Heart left ventricle (tissue), 16 donors: ENCODE measurements around the gene LOXL4. TPM values are rescaled to one million over a fixed set of nuclear protein-coding genes. Genes with fewer than 3 reads are reported as not detected.

Experiments used
- ATAC-seq, 4 donors: fragments of 200-7000 bp; cut with Tn5 transposase; one replicate each; pipeline ENCODE4 v1.9.1; 2020 to 2022; ENCODE audit warnings: moderate library complexity in 4 of 4, mild to moderate bottlenecking in 3 of 4, moderate number of reproducible peaks in 1 of 4
- DNase-seq, 5 donors: peaks; one replicate each; pipeline ENCODE4 v3.0.0-alpha.2; 2020
- H3K27ac ChIP-seq, 12 donors: fragments of 200-600 bp; sonication (generic) in 4 of 12; one replicate each; pipeline versions ENCODE4 v1.5.0 to v1.8.0; 2016 to 2022; ENCODE audit warnings: mild to moderate bottlenecking in 2 of 12
- H3K27me3 ChIP-seq, 9 donors: fragments of 200-600 bp; sonication (generic) in 2 of 9; one replicate each; pipeline versions ENCODE4 v1.5.1 to v1.8.0; 2016 to 2022; ENCODE audit warnings: mild to moderate bottlenecking in 3 of 9
- H3K36me3 ChIP-seq, 9 donors: fragments of 200-600 bp; sonication (generic) in 2 of 9; one replicate each; pipeline versions ENCODE4 v1.5.0 to v1.8.0; 2018 to 2022; ENCODE audit warnings: mild to moderate bottlenecking in 2 of 9
- H3K4me1 ChIP-seq, 12 donors: fragments of 200-600 bp; sonication (generic) in 4 of 12; one replicate each; pipeline versions ENCODE4 v1.5.0 to v1.8.0; 2016 to 2022; ENCODE audit warnings: mild to moderate bottlenecking in 3 of 12
- H3K4me3 ChIP-seq, 12 donors: fragments of 200-600 bp; sonication (generic) in 4 of 12; one replicate each; pipeline versions ENCODE4 v1.5.0 to v1.8.0; 2017 to 2022; ENCODE audit warnings: mild to moderate bottlenecking in 9 of 12, moderate library complexity in 4 of 12
- H3K9me3 ChIP-seq, 12 donors: fragments of 200-600 bp; sonication (generic) in 4 of 12; one replicate each; pipeline versions ENCODE4 v1.5.0 to v1.8.0; 2016 to 2022; ENCODE audit warnings: mild to moderate bottlenecking in 1 of 12
- POLR2A ChIP-seq, 2 donors: fragments of 450-650 bp; IDR thresholded peaks; one replicate each; pipeline ENCODE4 v1.6.1; 2017; ENCODE audit warnings: antibody characterized with exemption in 2 of 2, mild to moderate bottlenecking in 2 of 2, moderate library complexity in 2 of 2
- WGBS, 4 donors: extraction: QIAGEN DNeasy Blood & Tissue Kit in 2 of 4; methylation state at CpG; one replicate each; pipeline versions ENCODE4 v1.1.5 to v1.1.7; 2013 to 2018; 5-methylcytosine and 5-hydroxymethylcytosine counted together
- intact Hi-C, 10 donors: fragments of 100-400 bp; cut with DNase I; formaldehyde crosslinking; loops; one replicate each; pipeline versions ENCODE4 v1.11.1 to v1.14.2; 2022
- polyA plus RNA-seq, 2 donors: library from polyadenylated mRNA; stranded (reverse); fragments of 200-250 nt; gene quantifications; one replicate each; pipeline ENCODE4 v1.2.3, GENCODE V29; 2013
- total RNA-seq, 9 donors: library from RNA; depleted of rRNA in 2 of 9; stranded (reverse); fragments of >200 nt in 2 of 9; fragmentation: NEBNext Ultra II Directional in 3 of 9; extraction: Animal tissue kit (Norgen Biotek cat#: 25700) in 3 of 9; gene quantifications; one replicate each; pipeline versions ENCODE4 v1.1.0 to v1.2.4, GENCODE V29; 2016 to 2023
- TF ChIP-seq, protein P1 (sequence below), 12 donors: fragments of 200-600 bp; sonication (generic) in 4 of 12; IDR thresholded peaks; one replicate each; pipeline versions ENCODE4 v1.5.0 to v1.8.0; 2018 to 2022; ENCODE audit warnings: antibody characterized with exemption in 12 of 12, mild to moderate bottlenecking in 5 of 12
- donor health status: ischemic (EF 13 %, LVEDD 7.1; RV severe dilation, severe dysfunction).
- donor health status: healthy with polysubstance abuse.
- donor health status: DM: no; HTN: yes; CAD: no.
- donor health status: DM: no; HTN: no; CAD: no.
- donor health status: ischemic (EF 25% LVEDD 6.9; RV normal size, moderate dysfunction).
- donor health status: ischemic (EF 25% LVEDD 5.7; RV mildly dilated, moderate dysfunction).
- donor health status: healthy.
- donor health status: DM: yes; HTN: yes; CAD: no.
- donor health status: ischemic (EF 35%, LVEDD 5.7; RV mildly dilated, moderate dysfunction).
- donor health status: nonischemic (EF 11% LVEDD 7.7; RV severe dilation, severe dysfunction).
- donor health status: DM: yes; HTN: yes; CAD: no.
- donor health status: PGD.
- donor health status: ischemic (EF 29% LVEDD 5.4; RV normal size, mild dysfunction).
- donor health status: nonischemic (EF 23%, LVEDD 6.1; RV moderate dilation, normal function).

Gene LOXL4
- total and polyA plus RNA-seq, 11 donors, result 0.88 to 68.8 (median 1.7) TPM

DNA sequence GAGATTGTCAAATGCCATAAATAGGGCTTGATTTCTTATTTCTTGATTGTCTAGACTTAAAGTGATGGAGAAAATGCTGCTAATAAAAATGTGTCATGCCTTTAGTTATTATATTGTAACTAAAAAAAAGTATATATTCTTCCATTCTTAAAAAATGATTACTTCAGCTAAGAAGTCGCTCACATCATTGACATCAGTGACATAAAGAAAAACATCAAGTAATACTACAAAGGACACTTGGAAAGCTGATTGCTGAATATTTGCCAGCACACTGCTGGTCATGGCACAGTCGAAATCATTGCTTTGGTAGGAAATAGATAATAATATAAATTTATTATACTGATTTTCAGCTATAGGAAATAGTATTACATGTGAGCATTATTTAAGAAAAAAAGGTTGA, 62.6 kb downstream of the LOXL4 start:
- TF ChIP-seq, protein P1, sequence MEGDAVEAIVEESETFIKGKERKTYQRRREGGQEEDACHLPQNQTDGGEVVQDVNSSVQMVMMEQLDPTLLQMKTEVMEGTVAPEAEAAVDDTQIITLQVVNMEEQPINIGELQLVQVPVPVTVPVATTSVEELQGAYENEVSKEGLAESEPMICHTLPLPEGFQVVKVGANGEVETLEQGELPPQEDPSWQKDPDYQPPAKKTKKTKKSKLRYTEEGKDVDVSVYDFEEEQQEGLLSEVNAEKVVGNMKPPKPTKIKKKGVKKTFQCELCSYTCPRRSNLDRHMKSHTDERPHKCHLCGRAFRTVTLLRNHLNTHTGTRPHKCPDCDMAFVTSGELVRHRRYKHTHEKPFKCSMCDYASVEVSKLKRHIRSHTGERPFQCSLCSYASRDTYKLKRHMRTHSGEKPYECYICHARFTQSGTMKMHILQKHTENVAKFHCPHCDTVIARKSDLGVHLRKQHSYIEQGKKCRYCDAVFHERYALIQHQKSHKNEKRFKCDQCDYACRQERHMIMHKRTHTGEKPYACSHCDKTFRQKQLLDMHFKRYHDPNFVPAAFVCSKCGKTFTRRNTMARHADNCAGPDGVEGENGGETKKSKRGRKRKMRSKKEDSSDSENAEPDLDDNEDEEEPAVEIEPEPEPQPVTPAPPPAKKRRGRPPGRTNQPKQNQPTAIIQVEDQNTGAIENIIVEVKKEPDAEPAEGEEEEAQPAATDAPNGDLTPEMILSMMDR (IDR thresholded peaks at IDR 0.05), result no peak
- no peak for TF ChIP-seq POLR2A (IDR thresholded peaks at IDR 0.05)
- Histone ChIP-seq H3K4me1 (no peaks in the 10 kb centered on the region), H3K27me3 (no peaks in the 10 kb centered on the region), H3K9me3 (no peaks in the 10 kb centered on the region), H3K27ac (no peak overlapping the region), H3K36me3 (peaks cover 0 to 27% (median 19%) of the 10 kb centered on the region in 9 donors), H3K4me3 (no peak overlapping the region)
- no peak for DNase-seq
- intact Hi-C loops, result no loop called here
- 89 to 95% (median 94%) methylated on average over 2 of the region's 2 CpGs for WGBS, 4 donors
- ATAC-seq, result no peak

DNA sequence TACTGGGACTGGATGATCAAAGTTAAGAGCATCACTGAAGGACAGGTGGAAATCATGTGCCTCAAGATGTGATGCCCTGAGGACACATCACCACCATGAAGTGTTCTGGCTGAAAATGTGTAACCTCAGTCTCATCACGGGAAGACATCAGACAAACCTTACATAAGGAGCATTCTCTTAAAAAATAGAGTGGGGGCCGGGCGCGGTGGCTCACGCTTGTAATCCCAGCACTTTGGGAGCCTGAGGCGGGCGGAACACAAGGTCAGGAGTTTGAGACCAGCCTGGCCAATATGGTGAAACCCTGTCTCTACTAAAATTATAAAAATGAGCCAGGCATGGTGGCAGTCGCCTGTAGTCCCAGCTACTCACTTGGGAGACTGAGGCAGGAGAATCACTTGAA, 65.6 kb downstream of the LOXL4 start:
- Histone ChIP-seq H3K9me3 (no peaks in the 10 kb centered on the region), H3K4me3 (no peak overlapping the region), H3K4me1 (peaks cover 0 to 10% (median 0%) of the 10 kb centered on the region in 12 donors), H3K36me3 (no peaks in the 10 kb centered on the region), H3K27ac (no peak overlapping the region), H3K27me3 (no peaks in the 10 kb centered on the region)
- intact Hi-C loops, result no loop called here
- TF ChIP-seq, protein P1 (IDR thresholded peaks at IDR 0.05), result no peak
- TF ChIP-seq POLR2A (IDR thresholded peaks at IDR 0.05), result no peak
- ATAC-seq (no peak), DNase-seq (no peak)
- 87 to 96% (median 94%) methylated on average over 8 of the region's 8 CpGs for WGBS, 4 donors

DNA sequence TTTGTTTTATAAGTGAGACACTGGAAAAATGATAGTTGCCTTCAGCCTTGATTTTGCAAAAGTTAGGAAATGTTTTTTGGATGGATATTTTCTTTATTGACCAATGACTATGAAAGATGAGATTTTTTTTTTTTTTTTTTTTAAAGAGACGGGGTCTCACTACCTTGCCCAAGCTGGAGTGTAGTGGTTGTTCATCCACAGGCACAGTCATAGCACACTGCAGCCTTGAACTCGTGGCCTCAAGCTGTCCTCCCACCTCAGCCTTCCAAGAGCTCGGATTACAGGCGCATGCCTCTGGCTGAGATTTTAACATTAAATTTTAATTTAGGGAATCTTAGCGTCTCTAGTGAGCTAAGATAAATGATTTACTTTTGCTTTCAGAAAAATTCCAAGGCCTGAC, 66.2 kb downstream of the LOXL4 start:
- H3K9me3 ChIP-seq, result no peaks in the 10 kb centered on the region
- DNase-seq, result no peak
- intact Hi-C loops, result no loop called here
- ATAC-seq, result no peak
- TF ChIP-seq POLR2A (IDR thresholded peaks at IDR 0.05), result no peak
- TF ChIP-seq, protein P1 (IDR thresholded peaks at IDR 0.05), result no peak
- WGBS, 4 donors, result 95 to 97% (median 96%) methylated on average over 5 of the region's 5 CpGs
- H3K4me3 ChIP-seq, result no peak overlapping the region
- no peak overlapping the region for H3K27ac ChIP-seq
- no peaks in the 10 kb centered on the region for H3K27me3 ChIP-seq
- peaks cover 0 to 16% (median 0%) of the 10 kb centered on the region in 12 donors for H3K4me1 ChIP-seq
- H3K36me3 ChIP-seq, result no peaks in the 10 kb centered on the region

Other genes with a start within 250 kb of the LOXL4 start
- 1 to 10 TPM in 7 of 9 donors, under 1 TPM in 2; 0.91 to 8.6 (median 1.7) TPM for gene CRTAC1, start 237.6 kb downstream of the LOXL4 start, total RNA-seq
- 1 to 10 TPM in 1 of 2 donors, under 1 TPM in 1; 0.38 to 2.0 TPM for gene CRTAC1, start 237.6 kb downstream of the LOXL4 start, polyA plus RNA-seq
- gene R3HCC1L, start 133.5 kb downstream of the LOXL4 start, total RNA-seq, result 1 to 10 TPM; 4.7 to 8.6 (median 5.2) TPM
- 1 to 10 TPM; 4.0 to 7.9 TPM for gene R3HCC1L, start 133.5 kb downstream of the LOXL4 start, polyA plus RNA-seq
- gene PYROXD2, start 147.0 kb upstream of the LOXL4 start, total RNA-seq, result 10 to 100 TPM in 5 of 9 donors, 1 to 10 TPM in 4; 5.2 to 22.0 (median 11.1) TPM
- gene PYROXD2, start 147.0 kb upstream of the LOXL4 start, polyA plus RNA-seq, result 10 to 100 TPM in 1 of 2 donors, 1 to 10 TPM in 1; 4.1 to 13.3 TPM
- gene HPS1, start 178.7 kb upstream of the LOXL4 start, total RNA-seq, result 10 to 100 TPM; 26.0 to 61.4 (median 38.5) TPM
- 10 to 100 TPM; 20.9 to 51.2 TPM for gene HPS1, start 178.7 kb upstream of the LOXL4 start, polyA plus RNA-seq